Sigmoid colon (tissue), 7 donors: ENCODE data around the gene HEY2. TPM values are rescaled to one million over a fixed set of nuclear protein-coding genes. Genes with fewer than 3 reads are reported as not detected.
A peak's percentile ranks its signal among the peaks of the same experiment; 100 is the strongest.

Source experiments
- DNase-seq: peaks from one replicate; pipeline ENCODE4 v3.0.0-alpha.2; 2019
- H3K27ac ChIP-seq, 4 donors: fragments of 200-600 bp; sonication (generic); one replicate each; pipeline ENCODE4 v1.5.1; 2016 to 2019; ENCODE audit warnings: mild to moderate bottlenecking in 1 of 4
- H3K27me3 ChIP-seq, 3 donors: fragments of 200-600 bp; sonication (generic); one replicate each; pipeline ENCODE4 v1.5.1; 2019; ENCODE audit warnings: mild to moderate bottlenecking in 1 of 3
- H3K36me3 ChIP-seq, 4 donors: fragments of 200-600 bp; sonication (generic); one replicate each; pipeline ENCODE4 v1.5.1; 2016 to 2019
- H3K4me1 ChIP-seq, 4 donors: fragments of 200-600 bp; sonication (generic); one replicate each; pipeline ENCODE4 v1.5.1; 2017 to 2019
- H3K4me3 ChIP-seq, 4 donors: fragments of 200-600 bp; sonication (generic); one replicate each; pipeline ENCODE4 v1.5.1; 2017 to 2019; ENCODE audit warnings: mild to moderate bottlenecking in 2 of 4, moderate library complexity in 1 of 4
- H3K9me3 ChIP-seq, 4 donors: fragments of 200-600 bp in 3 of 4; sonication (generic) in 3 of 4; one replicate each; pipeline versions ENCODE4 v1.5.1 to v1.6.1; 2013 to 2019
- CTCF ChIP-seq, 4 experiments: fragments of 450-650 bp in 3 of 4; fragments of 200-600 bp in 1 of 4; IDR thresholded peaks; one replicate each; pipeline ENCODE4 v1.5.1; 2016 to 2019; ENCODE audit warnings: antibody characterized with exemption in 4 of 4, mild to moderate bottlenecking in 3 of 4, moderate library complexity in 2 of 4
- EP300 ChIP-seq, 4 donors: sonication (generic); formaldehyde crosslinking; IDR thresholded peaks; one replicate each; pipeline ENCODE4 v1.6.1; 2017; ENCODE audit warnings: antibody characterized with exemption in 4 of 4
- POLR2A ChIP-seq, 2 donors: fragments of 450-650 bp; IDR thresholded peaks; one replicate each; pipeline ENCODE4 v1.6.1; 2016; ENCODE audit warnings: antibody characterized with exemption in 2 of 2, mild to moderate bottlenecking in 2 of 2, moderate library complexity in 2 of 2
- POLR2AphosphoS5 ChIP-seq, 4 donors: sonication (generic); formaldehyde crosslinking; IDR thresholded peaks; one replicate each; pipeline ENCODE4 v1.6.1; 2017; ENCODE audit warnings: antibody characterized with exemption in 4 of 4
- WGBS, 2 donors: extraction: QIAGEN DNeasy Blood & Tissue Kit; methylation state at CpG; one replicate each; pipeline ENCODE4 v1.1.7; 2013; 5-methylcytosine and 5-hydroxymethylcytosine counted together
- intact Hi-C: fragments of 100-400 bp; cut with DNase I; formaldehyde crosslinking; loops from one replicate; pipeline ENCODE4 v1.15.1; 2023
- polyA plus RNA-seq, 3 donors: library from polyadenylated mRNA; stranded (reverse); fragments of 200-250 nt; gene quantifications; one replicate each; pipeline ENCODE4 v1.2.3, GENCODE V29; 2013
- total RNA-seq, 4 donors: library from RNA; depleted of rRNA; stranded (reverse); fragments of >200 nt; gene quantifications; one replicate each; pipeline ENCODE4 v1.1.0, GENCODE V29; 2016
- donor health status: healthy with polysubstance abuse.
- donor health status: Bipolar disorder and iron deficiency.
- donor health status: healthy.

The HEY2 gene
- total and polyA plus RNA-seq, 7 donors = 1.2 to 3.9 (median 1.6) TPM; not detected in 2

GRCh38 chr6:125779924-125780539, 30.6 kb downstream of the HEY2 start:
- Histone ChIP-seq H3K4me3 (peak overlapping the region; percentile 38 to 65 (median 56)), H3K4me1 (peaks cover 0 to 11% (median 5%) of the 10 kb centered on the region in 4 donors), H3K9me3 (no peaks in the 10 kb centered on the region), H3K36me3 (no peaks in the 10 kb centered on the region), H3K27ac (peak overlapping the region; percentile 82 to 94 (median 88)), H3K27me3 (no peaks in the 10 kb centered on the region)
- intact Hi-C loops = loop anchor here (2.0 to 10.0 kb wide), 4 partner anchors 31 to 815 kb away; partner anchors contain the start of genes HEY2, RNF217, TPD52L1 and TRMT11
- TF ChIP-seq CTCF (IDR thresholded peaks at IDR 0.05) = peak; percentile 37 to 51 (median 42)
- TF ChIP-seq POLR2AphosphoS5 (IDR thresholded peaks at IDR 0.05) = peak in 2 of 4 donors; percentile 28 to 63
- no peak for TF ChIP-seq POLR2A (IDR thresholded peaks at IDR 0.05)
- no peak for TF ChIP-seq EP300 (IDR thresholded peaks at IDR 0.05)
- DNase-seq = peak; percentile 90
- 8 to 12% methylated on average over 17 of the region's 17 CpGs for WGBS, 2 donors

DNA sequence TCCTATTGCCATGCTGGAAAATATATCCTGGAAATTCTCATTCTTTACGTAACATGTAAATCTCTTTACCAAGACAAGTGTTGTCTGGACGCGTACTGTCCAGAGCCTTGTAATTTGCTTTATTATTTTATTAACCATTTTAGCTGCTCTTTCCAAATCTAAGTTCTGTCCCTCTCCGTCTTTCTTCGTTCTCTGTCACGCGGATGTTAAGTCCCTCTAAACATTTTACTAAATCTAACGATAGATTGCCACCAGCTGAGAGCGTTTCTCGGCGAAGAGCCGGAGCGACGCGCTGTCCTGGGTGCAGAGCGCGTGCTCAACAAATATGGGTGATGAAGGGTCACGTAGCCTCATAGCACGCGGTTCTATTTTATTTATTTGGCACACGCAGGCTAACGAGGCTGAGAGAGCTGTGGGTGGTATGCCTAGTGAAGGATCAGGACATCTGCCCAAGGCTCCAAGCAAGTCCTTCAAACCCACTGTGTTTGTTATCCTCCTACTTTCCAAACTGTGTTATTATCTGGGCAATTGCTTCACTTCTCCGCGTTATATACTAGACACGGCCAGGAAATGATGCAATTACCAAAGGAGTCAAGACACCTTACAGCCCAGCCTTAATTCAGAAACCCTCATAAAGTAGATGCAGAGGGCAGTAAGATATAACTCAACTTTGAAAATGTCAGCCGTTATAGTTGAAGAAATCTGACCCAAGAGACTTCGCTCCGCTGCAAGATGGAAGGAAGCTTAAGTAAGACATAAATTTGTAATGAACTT, 31.3 kb downstream of the HEY2 start:
- Histone ChIP-seq H3K4me1 (peaks cover 0 to 11% (median 5%) of the 10 kb centered on the region in 4 donors), H3K36me3 (no peaks in the 10 kb centered on the region), H3K9me3 (no peaks in the 10 kb centered on the region), H3K27ac (peak overlapping the region; percentile 82 to 94 (median 88)), H3K4me3 (peak overlapping the region; percentile 38 to 65 (median 56)), H3K27me3 (no peaks in the 10 kb centered on the region)
- WGBS, 2 donors = 0% methylated on average over 28 of the region's 28 CpGs
- DNase-seq = peak; percentile 74
- peak in 1 of 2 donors; percentile 13 for TF ChIP-seq POLR2A (IDR thresholded peaks at IDR 0.05)
- peak in 1 of 4 donors; percentile 1 for TF ChIP-seq EP300 (IDR thresholded peaks at IDR 0.05)
- TF ChIP-seq POLR2AphosphoS5 (IDR thresholded peaks at IDR 0.05) = peak in 3 of 4 donors; percentile 67 to 78 (median 71)
- TF ChIP-seq CTCF (IDR thresholded peaks at IDR 0.05) = no peak
- intact Hi-C loops = loop anchor here (2.0 to 10.0 kb wide), 4 partner anchors 32 to 816 kb away; partner anchors contain the start of genes HEY2, RNF217, TPD52L1 and TRMT11

DNA sequence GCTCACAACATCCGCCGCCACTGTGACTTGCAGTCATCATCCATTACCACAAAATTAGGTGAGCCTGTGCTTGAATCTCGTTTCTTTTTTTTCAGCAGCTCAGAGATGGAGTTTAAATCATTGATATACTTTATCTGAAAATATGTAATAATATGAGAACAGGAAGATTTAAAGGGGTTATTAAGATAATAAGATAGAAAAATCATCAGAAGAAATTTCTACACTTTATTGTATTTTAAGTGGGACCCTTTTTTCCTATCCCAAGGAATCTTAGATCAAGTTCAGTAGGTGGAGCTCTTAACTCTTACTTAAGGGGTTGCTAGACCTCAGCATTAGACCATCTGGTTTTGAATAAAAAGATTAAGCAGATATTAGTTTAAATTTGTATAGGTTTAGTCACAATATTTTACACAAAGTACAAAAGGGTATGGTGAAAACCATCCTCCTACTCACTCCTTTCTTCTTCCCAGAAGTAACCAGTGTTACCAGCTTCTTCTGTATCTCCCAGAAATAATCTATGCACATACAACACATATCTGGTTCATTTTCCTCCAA, 32.0 kb downstream of the HEY2 start:
- intact Hi-C loops = loop anchor here (2.0 to 10.0 kb wide), 4 partner anchors 33 to 817 kb away; partner anchors contain the start of genes HEY2, RNF217, TPD52L1 and TRMT11
- Histone ChIP-seq H3K36me3 (no peaks in the 10 kb centered on the region), H3K27me3 (no peaks in the 10 kb centered on the region), H3K9me3 (no peaks in the 10 kb centered on the region), H3K27ac (peak overlapping the region; percentile 82 to 94 (median 88)), H3K4me3 (peak overlapping the region; percentile 38 to 65 (median 56)), H3K4me1 (peaks cover 0 to 11% (median 5%) of the 10 kb centered on the region in 4 donors)
- TF ChIP-seq POLR2A (IDR thresholded peaks at IDR 0.05) = no peak
- no peak for TF ChIP-seq POLR2AphosphoS5 (IDR thresholded peaks at IDR 0.05)
- TF ChIP-seq CTCF (IDR thresholded peaks at IDR 0.05) = no peak
- TF ChIP-seq EP300 (IDR thresholded peaks at IDR 0.05) = no peak
- WGBS, 2 donors = 1% methylated on average over 3 of the region's 3 CpGs
- peak; percentile 78 for DNase-seq

DNA sequence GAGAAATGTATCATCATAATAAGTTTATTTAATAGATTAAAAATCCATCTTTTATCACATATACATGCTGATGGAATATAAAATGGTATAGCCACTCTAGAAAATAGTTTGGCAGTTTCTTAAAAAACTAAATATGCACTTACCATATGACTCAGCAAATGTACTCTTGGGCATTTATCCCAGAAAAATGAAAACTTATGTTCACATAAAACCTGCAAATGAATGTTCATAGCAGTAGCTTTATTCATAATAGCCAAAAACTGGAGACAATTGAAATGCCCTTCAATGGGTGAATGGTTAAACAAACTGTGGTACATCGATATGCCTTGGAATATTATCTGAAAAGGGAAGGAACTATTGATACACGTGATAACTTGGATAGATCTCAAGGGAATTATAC, 34.9 kb downstream of the HEY2 start:
- 82 to 87% methylated on average over 2 of the region's 2 CpGs for WGBS, 2 donors
- Histone ChIP-seq H3K27me3 (no peaks in the 10 kb centered on the region), H3K9me3 (no peaks in the 10 kb centered on the region), H3K36me3 (no peaks in the 10 kb centered on the region), H3K4me3 (no peak overlapping the region), H3K4me1 (peaks cover 0 to 16% (median 10%) of the 10 kb centered on the region in 4 donors), H3K27ac (no peak overlapping the region)
- intact Hi-C loops = loop anchor here (5.0 to 10.0 kb wide), 3 partner anchors 200 to 820 kb away; partner anchors contain the start of genes RNF217, TPD52L1 and TRMT11
- TF ChIP-seq POLR2AphosphoS5 (IDR thresholded peaks at IDR 0.05) (no peak), POLR2A (IDR thresholded peaks at IDR 0.05) (no peak), CTCF (IDR thresholded peaks at IDR 0.05) (no peak), EP300 (IDR thresholded peaks at IDR 0.05) (no peak)
- no peak for DNase-seq
